B cell (primary cell): ENCODE measurements around the gene RBMS3.

Source experiments
- EZH2 ChIP-seq: IDR thresholded peaks from 2 replicates; pipeline ENCODE4 v1.6.1; 2012; ENCODE audit warnings: borderline replicate concordance, low read depth, mild to moderate bottlenecking, moderate library complexity, low read length; ENCODE audit not compliant: insufficient read depth, poor library complexity, severe bottlenecking
- TF ChIP-seq, protein P1 (sequence below): fragments of 200-600 bp; IDR thresholded peaks from one replicate; pipeline ENCODE4 v1.8.0; 2022; ENCODE audit warnings: antibody characterized with exemption, mild to moderate bottlenecking

DNA sequence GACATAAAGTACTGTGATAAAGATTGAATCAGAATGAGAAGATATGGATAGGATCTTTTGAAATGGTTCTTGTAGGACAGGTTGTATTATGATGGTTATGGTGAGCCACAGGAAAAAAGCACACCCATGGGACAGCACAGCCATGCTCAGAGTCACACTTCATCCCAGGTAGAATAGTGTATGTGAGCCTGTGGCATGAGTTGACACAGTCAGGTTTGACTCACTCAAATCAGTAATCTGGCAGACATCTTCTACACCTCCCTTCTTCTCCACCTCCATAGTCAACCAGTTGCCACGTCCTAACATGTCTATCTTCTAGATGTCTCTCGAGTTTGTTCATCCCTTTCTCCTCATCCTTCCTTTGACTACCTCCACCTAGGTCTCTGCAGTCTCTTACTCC, 176.0 kb downstream of the RBMS3 start:
- TF ChIP-seq, protein P1, sequence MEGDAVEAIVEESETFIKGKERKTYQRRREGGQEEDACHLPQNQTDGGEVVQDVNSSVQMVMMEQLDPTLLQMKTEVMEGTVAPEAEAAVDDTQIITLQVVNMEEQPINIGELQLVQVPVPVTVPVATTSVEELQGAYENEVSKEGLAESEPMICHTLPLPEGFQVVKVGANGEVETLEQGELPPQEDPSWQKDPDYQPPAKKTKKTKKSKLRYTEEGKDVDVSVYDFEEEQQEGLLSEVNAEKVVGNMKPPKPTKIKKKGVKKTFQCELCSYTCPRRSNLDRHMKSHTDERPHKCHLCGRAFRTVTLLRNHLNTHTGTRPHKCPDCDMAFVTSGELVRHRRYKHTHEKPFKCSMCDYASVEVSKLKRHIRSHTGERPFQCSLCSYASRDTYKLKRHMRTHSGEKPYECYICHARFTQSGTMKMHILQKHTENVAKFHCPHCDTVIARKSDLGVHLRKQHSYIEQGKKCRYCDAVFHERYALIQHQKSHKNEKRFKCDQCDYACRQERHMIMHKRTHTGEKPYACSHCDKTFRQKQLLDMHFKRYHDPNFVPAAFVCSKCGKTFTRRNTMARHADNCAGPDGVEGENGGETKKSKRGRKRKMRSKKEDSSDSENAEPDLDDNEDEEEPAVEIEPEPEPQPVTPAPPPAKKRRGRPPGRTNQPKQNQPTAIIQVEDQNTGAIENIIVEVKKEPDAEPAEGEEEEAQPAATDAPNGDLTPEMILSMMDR, result no peak
- no peak for TF ChIP-seq EZH2
